ENCODE measurements around the gene KRT73.

Gene KRT73

DNA sequence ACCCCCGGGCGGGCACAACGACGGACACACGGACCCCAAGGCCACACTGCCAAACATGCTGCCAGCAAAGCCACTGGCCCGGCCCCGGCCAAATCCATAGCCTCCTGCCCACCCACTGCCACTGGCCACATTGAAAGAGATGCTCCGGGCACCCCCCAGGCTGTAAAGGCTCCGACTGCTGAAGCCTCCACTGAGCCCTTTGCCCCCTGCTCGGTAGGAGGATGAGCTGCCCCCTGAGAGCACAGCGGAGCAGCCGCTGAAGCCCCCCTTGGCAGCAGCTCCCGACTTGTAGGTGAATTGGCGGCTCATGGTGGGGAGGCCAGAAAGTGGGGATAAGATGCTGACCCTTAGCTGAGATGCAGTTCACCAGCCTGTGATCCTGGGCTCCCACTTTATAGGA, at the start of gene KRT73:
KRT73 (minus strand) TSS at position 344 of the 400 bp plus-strand sequence; CDS start at position 309, 35 bp downstream.
- DNase-seq = no peak

GRCh38 chr12:52667931-52668330, 49.6 kb upstream of the KRT73 start:
- DNase-seq = no peak

DNA sequence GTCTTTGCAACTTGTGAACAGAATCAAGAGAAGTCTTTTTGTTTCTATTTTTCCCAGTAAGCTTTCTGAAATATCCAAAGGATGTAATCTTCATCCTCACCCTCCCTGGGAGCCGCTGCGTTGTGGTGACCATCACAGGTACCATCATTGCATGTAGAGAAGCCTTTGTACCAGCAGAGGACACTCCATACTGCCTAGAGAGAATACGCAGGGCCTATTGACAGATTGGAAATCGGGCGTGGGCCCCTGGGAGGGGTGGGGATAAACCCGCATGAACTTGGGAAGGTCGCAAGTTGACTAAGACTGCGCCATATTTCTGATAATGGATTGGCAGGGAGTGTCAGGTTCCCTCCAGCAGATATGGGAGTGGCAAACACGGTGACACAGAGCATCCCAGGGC, 49.1 kb upstream of the KRT73 start:
- no peak for DNase-seq

DNA sequence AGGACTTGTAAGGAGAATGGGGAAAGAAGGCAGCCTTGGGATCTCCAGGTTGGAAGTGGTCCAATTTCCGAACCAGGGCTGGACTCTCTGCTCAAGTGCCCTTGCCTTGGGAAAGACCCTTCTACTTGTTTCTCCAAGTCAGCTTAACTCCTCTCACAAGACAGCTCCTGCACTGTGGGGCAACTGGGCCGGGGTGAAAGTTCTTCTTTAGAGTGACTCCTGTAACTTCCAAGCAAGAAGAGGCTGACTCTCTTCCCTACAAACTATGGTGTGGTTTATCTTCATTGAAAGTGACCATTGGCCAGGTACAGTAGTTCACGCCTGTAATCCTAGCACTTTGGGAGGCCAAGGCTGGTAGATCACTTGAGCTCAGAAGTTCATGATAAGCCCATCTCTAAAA, 48.1 kb upstream of the KRT73 start:
- no peak for DNase-seq

GRCh38 chr12:52663420-52663819, 45.1 kb upstream of the KRT73 start:
- DNase-seq = no peak

GRCh38 chr12:52662918-52663229, 44.5 kb upstream of the KRT73 start:
- DNase-seq = no peak

DNA sequence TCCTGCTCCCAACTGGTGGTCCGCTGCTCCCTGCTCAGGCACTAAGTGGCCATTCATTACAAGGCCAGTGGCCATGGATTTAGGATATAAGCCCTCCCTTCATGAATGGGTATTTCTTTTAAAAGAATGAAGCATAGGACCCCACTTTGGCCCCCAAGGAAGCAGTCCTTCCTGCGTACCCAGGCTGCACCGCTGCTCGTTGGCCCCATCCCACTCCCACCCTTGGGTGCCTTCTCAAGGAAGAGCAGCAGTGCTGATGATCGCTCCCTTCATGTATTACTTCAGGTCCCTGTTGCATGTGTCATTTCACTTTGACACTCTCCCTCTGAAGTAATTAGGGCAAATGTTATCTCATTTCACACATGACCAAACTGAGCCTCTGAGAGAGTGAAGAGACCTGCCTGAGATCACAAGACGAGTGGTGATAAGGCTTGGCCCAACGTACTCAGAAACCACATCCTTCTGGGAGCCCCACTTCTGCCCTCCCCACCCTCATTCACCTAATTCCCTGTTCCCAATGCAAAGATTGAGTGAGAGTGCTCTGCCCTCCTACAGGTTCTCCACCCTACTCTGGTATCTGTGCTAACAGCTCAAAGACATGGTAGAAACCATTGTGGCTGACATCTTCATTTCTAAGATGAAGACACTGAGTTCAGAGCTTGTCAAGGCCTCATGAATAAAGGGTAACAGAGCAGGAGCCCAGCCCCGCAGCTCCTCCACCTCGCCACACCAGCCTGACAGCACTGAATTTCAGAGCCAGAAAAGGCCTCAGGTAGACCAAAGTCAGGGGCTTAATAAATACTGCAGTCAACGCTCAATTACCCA, 43.9 kb upstream of the KRT73 start:
- no peak for DNase-seq

DNA sequence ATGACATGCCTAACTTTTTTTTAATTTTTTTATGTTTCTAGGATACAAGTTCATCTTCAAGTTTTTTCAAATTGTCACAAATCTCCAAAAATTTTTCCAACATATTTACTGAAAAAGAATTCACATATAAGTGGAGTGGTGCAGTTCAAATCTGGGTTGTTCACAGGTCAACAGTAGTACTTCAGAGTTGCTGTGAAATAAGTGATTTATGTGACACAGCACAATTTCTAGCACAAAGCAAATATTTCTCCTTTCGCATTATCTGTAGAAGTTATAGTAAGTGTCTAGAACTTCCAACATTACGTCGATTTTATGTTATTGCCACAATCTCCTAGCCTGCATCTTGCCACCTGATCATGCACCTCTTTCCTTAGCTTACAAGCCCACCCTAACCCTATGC, 43.3 kb upstream of the KRT73 start:
- no peak for DNase-seq

DNA sequence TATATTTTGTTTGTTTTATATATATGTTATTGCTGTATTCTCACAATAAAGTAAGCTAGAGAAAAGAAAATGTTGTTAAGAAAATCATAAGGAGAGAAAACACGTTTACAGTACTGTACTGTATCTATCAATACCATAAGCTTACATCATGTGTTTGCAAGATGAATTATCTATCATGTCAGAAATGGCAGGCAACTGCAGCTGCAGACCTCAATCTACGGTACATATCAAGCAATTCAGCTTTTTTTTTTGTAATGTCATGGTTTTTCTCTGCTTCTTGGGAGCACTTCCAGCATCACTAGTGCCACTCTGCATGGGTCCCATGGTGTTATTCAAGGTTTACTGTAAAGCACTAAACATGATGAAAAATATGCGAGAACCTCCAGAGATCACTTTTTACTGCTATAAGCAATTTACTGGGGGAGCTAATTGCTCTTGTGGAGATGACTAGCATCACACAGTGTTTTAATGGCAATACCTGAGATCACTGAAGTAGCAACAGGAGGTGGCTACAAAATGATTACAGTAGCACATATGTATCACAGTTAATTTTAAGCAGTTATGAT, 42.7 kb upstream of the KRT73 start:
- no peak for DNase-seq

GRCh38 chr12:52659951-52660350, 41.6 kb upstream of the KRT73 start:
- no peak for DNase-seq

- DNase-seq = no peak
These were observed 41.0 kb upstream of the KRT73 start for GRCh38 chr12:52659395-52659794.

DNA sequence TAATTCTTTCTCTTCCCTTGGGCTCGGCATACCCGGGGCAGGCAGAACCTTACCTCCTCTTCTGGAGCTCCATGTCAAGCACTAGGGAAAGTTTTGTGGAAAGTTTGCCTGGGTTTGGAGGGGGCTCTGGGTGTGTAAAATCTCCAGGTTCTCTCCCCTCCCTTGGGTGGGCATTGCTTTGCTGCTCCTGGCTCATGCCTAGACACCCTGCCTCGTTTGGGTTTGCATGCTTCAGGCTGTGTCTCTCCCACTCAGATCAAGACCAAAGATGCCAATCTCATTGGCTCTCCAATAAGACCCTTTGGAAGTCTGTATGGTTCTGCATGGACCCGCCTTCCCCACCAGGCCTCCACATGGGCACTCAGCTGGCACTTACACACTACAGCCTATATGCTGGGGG, 39.8 kb upstream of the KRT73 start:
- DNase-seq = no peak

DNA sequence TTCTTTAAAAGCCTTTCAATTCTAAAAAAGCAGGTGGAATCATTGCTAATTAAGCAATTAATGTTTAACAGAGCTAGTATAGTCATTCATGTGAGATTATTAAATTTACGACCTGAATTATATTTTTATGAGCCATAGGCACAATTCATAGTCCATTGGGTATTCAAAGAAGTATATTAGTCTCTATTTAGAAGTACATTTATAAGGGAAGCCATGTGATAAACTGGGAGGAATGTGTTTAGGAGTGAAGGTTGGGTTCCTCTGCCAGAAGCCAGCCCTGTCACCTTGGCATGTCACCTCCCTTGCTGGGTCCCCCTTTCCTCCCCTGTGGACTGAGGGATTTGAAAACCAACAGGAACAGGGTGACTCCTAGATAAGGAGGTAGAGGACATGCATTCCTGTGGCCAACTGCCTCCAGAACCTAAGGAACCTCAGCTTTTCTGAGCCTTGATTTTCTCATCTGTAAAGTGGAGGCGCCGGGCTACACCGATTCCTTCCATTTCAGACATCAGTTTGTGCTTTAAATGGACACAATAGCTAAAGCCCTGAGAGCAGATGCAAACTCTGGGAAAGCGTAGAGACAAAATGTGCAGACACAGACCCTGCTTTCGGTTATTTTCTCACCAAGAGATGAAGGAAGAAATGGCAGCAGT, 39.0 kb upstream of the KRT73 start:
- no peak for DNase-seq

GRCh38 chr12:52656616-52657015, 38.3 kb upstream of the KRT73 start:
- no peak for DNase-seq

GRCh38 chr12:52655720-52656124, 37.4 kb upstream of the KRT73 start:
- no peak for DNase-seq

GRCh38 chr12:52655251-52655650, 36.9 kb upstream of the KRT73 start:
- no peak for DNase-seq

DNA sequence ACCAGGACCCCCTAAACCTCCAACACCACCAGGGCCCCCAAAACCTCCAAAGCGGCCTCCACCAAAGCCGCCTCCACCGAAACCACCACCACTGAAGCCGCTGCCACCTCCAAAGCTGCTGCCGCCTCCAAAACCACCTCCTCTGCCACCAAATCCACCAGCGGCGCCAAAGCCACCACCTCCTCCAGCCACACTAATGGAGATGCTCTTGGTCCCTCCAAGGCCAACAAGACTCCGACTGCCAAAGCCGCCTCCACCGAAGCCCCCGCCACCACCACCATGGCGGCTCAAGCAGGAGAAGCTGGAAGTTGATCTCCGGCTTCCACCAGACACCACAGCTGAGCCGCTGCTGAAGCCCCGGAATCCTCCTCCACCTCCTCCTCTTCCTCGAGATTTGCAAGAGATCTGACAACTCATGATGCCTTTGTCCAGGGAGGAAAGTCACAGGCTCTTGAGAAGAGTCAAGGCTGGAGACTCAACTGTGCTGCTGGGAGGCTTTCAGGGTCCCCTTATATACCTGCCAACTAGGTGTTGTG, 33.4 kb upstream of the KRT73 start, which contains the start of gene KRT2:
KRT2 (minus strand) TSS at position 486 of the 536 bp plus-strand sequence; CDS start at position 417, 69 bp downstream.
- no peak for DNase-seq

DNA sequence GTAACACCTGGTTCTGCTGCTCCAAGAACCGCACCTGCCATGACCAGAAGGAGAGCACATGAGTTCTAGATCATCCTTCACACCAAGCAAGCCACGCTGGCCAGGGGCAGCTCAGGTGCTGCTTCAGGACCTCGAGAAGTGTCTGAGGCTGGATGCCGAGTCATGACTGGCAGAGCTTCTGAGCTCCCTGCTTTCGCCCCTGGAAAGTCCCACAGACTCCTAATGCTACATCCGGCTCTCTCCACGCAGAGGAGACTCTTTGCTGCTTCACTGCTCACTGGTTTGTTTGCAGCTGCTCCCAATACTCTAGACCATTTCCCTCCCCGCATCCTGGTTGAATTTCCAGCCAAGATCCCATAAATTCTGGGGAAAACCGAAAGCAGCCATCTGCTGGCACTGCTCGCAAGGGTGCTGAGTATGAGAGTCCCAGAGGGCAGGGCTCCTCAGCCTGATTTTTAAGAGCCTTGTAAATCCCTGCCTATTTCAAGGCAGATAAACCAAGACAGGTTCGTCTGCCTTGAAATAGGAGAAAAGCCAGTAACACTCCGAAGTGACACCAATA, 32.2 kb upstream of the KRT73 start:
- no peak for DNase-seq

DNA sequence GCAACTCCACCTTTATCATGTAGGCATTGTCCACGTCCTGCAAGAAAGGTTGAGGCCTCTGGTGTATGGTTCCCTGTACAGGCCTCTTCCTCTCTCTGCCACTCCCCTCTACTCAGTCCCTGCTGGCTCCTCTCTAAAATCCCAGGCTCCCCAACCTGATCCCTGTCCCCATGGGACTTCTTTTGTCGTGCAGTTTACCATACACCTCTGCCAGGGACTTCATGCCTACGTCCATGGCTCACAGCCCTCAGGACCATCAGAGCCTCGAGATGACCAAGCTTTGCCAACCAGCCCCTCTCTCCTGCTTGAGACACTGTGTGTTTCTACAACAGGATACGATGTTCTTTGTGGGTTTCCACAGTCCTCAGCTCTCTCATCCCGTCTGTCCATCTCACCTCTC, 30.7 kb upstream of the KRT73 start:
- DNase-seq = no peak

GRCh38 chr12:52648012-52648550, 29.7 kb upstream of the KRT73 start:
- no peak for DNase-seq

- no peak for DNase-seq
These were observed 29.2 kb upstream of the KRT73 start for GRCh38 chr12:52647601-52648000.

DNA sequence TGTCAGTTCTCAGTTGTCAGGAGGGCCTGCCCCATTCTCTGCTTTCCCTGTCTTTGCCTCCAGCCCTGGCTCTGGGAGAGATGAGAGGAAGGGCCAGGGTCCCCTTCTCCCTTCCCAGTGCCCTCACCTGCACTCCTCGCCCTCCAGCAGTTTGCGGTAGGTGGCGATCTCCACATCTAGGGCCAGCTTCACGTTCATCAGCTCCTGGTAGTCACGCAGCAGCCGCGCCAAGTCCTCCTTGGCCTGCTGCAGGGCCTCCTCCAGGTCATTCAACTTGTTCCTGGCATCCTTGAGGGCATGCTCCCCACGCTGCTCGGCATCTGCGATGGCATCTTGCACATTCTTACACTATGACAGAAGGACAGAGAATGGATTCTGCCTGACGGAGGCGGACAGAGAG, 28.3 kb upstream of the KRT73 start:
- no peak for DNase-seq

DNA sequence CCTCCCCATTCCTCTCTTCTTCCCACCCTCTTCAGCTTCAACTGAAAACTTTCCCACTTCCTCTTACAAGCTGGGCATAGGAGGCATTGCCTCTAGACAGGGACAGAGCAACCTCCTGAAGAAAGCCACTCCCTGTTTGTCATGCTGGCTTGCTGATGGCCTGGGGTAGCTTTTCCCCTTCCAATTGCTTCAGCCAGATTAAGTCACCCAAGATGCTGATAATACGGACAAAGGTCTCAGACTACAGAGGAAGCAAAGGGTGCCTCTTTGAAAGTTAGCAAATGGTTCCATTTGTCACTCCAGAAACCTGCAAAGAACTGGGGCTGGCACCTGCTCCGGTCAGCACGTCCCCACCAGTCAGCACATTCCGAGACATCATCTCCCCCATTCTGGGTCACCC, 27.6 kb upstream of the KRT73 start:
- peak; percentile 62 for DNase-seq

Measured in MV-4-11 (cell line).